Measurements from ENCODE around the gene PDE4D. TPM values are rescaled to one million over a fixed set of nuclear protein-coding genes. Genes with fewer than 3 reads are reported as not detected.

The PDE4D gene
- total and polyA plus RNA-seq, 2 donors (not counting 3 experiments of a cell fraction or from before 2014, with no cell fraction given): 34.5 to 51.2 TPM

- Histone ChIP-seq H3K9me1 (replicated peaks; ENCODE audit: control insufficient read depth, extremely low read depth, insufficient read depth, low read length) (no peaks in the 10 kb centered on the region), H3K36me3 (ENCODE audit: control insufficient read depth in 2 of 2, extremely low read depth in 1 of 2, insufficient read depth in 2 of 2, low read length in 2 of 2) (no peaks in the 10 kb centered on the region), H3K27ac (ENCODE audit: insufficient read depth, low read depth, low read length) (no peak overlapping the region), H3K4me1 (ENCODE audit: control insufficient read depth, extremely low read depth, insufficient read depth, low read length) (no peaks in the 10 kb centered on the region), H3K9ac (replicated peaks; ENCODE audit: extremely low read depth, insufficient read depth, low read length) (no peak overlapping the region), H2AFZ (ENCODE audit: low read depth, low read length) (no peak overlapping the region), H3K27me3 (ENCODE audit: control insufficient read depth in 2 of 2, insufficient read depth in 2 of 2, low read length in 2 of 2) (no peaks in the 10 kb centered on the region), H3K4me3 (replicated peaks in 1 of 3; ENCODE audit: insufficient read depth in 1 of 3, low read depth in 1 of 3, low read length in 3 of 3) (no peak overlapping the region), H4K20me1 (replicated peaks; ENCODE audit: control insufficient read depth, extremely low read depth, insufficient read depth, low read length) (peaks cover 5% of the 10 kb centered on the region), H3K79me2 (ENCODE audit: control insufficient read depth, insufficient read depth, low read length) (no peaks in the 10 kb centered on the region), H3K9me3 (replicated peaks; ENCODE audit: control insufficient read depth, insufficient read depth, low read length) (no peaks in the 10 kb centered on the region), H3K4me2 (ENCODE audit: insufficient read depth, low read length) (no peak overlapping the region)
- POLR2A ChIA-PET: no interaction called here
- intact Hi-C loops (cut with micrococcal nuclease) (no loop called here), dilution Hi-C loops (cut with MboI; ENCODE audit: extremely low pct_ligation_motif_present, low sequenced_read_pairs) (no loop called here)
- DNase-seq (ENCODE audit: low read depth, low spot score): no peak
- BruUV-seq (replicated peaks): no TSS peak
- FAIRE-seq: no peak
- CTCF ChIA-PET: interaction anchor here (1.4 to 2.6 kb wide), 4 partner anchors 16 to 301 kb away, joined by 3 to 11 read pairs (median 3); no protein-coding TSS in a partner anchor
- TF ChIP-seq JUN (IDR thresholded peaks at IDR 0.05; ENCODE audit: borderline replicate concordance, insufficient read depth, insufficient read length, low read depth) (no peak), GATA2 (IDR thresholded peaks at IDR 0.05; ENCODE audit: insufficient read depth, insufficient read length, low read depth, low read length) (no peak), EZH2 (IDR thresholded peaks at IDR 0.05; ENCODE audit: borderline replicate concordance, low read depth, low read length, severe bottlenecking) (no peak), FOS (IDR thresholded peaks at IDR 0.05; ENCODE audit: borderline replicate concordance, insufficient read depth, low read length) (no peak), POLR2A (IDR thresholded peaks at IDR 0.05; ENCODE audit: low read depth, low read length) (no peak), MAX (IDR thresholded peaks at IDR 0.05; ENCODE audit: insufficient read depth, insufficient read length) (no peak), POLR2AphosphoS5 (IDR thresholded peaks at IDR 0.05; ENCODE audit: insufficient read depth, low read depth, low read length) (no peak)
These were observed 404.0 kb downstream of the PDE4D start for GRCh38 chr5:59489551-59489950.

Data from endothelial cell of umbilical vein (primary cell).